ENCODE results near the gene ABAT.

- TF ChIP-seq EZH2 (optimal IDR thresholded peaks at IDR 0.05; ENCODE audit: low read depth, low read length) (no peak), CTCF (IDR thresholded peaks at IDR 0.05; ENCODE audit: low read length) (no peak), EZH2phosphoT487 (IDR thresholded peaks at IDR 0.05; ENCODE audit: low read length) (no peak)
These were observed 114.3 kb downstream of the ABAT start for GRCh38 chr16:8788578-8789172.
